Middle frontal gyrus (tissue), 1 donor: Measurements from ENCODE around the gene CFAP97D2.
"Not testable (repeated sequence)": the region's sequence is repeated elsewhere in the genome, so short reads cannot be mapped to it uniquely, and the experiment has no call there.

Experiments
- DNase-seq: peaks from one replicate; pipeline ENCODE4 v3.0.0-alpha.2; 2015; ENCODE audit warnings: low spot score; ENCODE audit errors: extremely low spot score

CFAP97D2 gene

GRCh38 chr13:114157869-114158495 is 21.1 kb upstream of the CFAP97D2 start:
- no peak for DNase-seq

GRCh38 chr13:114158869-114159666 is 20.0 kb upstream of the CFAP97D2 start:
- DNase-seq: not testable (repeated sequence)

GRCh38 chr13:114161028-114161556 is 18.0 kb upstream of the CFAP97D2 start:
- DNase-seq: no peak

- DNase-seq: no peak
Measured at GRCh38 chr13:114161644-114162532, 17.2 kb upstream of the CFAP97D2 start.

GRCh38 chr13:114162533-114162922 is 16.5 kb upstream of the CFAP97D2 start:
- DNase-seq: no peak

GRCh38 chr13:114164053-114164452 is 15.0 kb upstream of the CFAP97D2 start:
- DNase-seq: no peak

- DNase-seq: no peak
Measured at GRCh38 chr13:114164681-114165429, 14.2 kb upstream of the CFAP97D2 start.

- DNase-seq: peak; percentile 41
Measured at GRCh38 chr13:114166381-114167131, 12.5 kb upstream of the CFAP97D2 start.

GRCh38 chr13:114167426-114167825 is 11.6 kb upstream of the CFAP97D2 start:
- no peak for DNase-seq

- DNase-seq: no peak
Measured at GRCh38 chr13:114167885-114168284, 11.2 kb upstream of the CFAP97D2 start.

GRCh38 chr13:114173272-114173671 is 5.8 kb upstream of the CFAP97D2 start:
- no peak for DNase-seq

- no peak for DNase-seq
Measured at GRCh38 chr13:114173745-114174144, 5.3 kb upstream of the CFAP97D2 start.

- no peak for DNase-seq
Measured at GRCh38 chr13:114174529-114174961, 4.5 kb upstream of the CFAP97D2 start.

- not testable (repeated sequence) for DNase-seq
Measured at GRCh38 chr13:114176359-114176902, 2.6 kb upstream of the CFAP97D2 start.

- DNase-seq: no peak
Measured at GRCh38 chr13:114177245-114178010, 1.6 kb upstream of the CFAP97D2 start.

GRCh38 chr13:114185182-114185971 is 6.3 kb downstream of the CFAP97D2 start:
- DNase-seq: no peak

- DNase-seq: no peak
Measured at GRCh38 chr13:114194853-114195252, 15.8 kb downstream of the CFAP97D2 start.

GRCh38 chr13:114196629-114197028 is 17.6 kb downstream of the CFAP97D2 start:
- DNase-seq: no peak
